ENCODE measurements around the gene HPCA. TPM values are rescaled to one million over a fixed set of nuclear protein-coding genes. Genes with fewer than 3 reads are reported as not detected.

The HPCA gene
- total and polyA plus RNA-seq, 2 of the 4 experiments (the other 2 are of a cell fraction): 0.22 TPM; not detected in 1

DNA sequence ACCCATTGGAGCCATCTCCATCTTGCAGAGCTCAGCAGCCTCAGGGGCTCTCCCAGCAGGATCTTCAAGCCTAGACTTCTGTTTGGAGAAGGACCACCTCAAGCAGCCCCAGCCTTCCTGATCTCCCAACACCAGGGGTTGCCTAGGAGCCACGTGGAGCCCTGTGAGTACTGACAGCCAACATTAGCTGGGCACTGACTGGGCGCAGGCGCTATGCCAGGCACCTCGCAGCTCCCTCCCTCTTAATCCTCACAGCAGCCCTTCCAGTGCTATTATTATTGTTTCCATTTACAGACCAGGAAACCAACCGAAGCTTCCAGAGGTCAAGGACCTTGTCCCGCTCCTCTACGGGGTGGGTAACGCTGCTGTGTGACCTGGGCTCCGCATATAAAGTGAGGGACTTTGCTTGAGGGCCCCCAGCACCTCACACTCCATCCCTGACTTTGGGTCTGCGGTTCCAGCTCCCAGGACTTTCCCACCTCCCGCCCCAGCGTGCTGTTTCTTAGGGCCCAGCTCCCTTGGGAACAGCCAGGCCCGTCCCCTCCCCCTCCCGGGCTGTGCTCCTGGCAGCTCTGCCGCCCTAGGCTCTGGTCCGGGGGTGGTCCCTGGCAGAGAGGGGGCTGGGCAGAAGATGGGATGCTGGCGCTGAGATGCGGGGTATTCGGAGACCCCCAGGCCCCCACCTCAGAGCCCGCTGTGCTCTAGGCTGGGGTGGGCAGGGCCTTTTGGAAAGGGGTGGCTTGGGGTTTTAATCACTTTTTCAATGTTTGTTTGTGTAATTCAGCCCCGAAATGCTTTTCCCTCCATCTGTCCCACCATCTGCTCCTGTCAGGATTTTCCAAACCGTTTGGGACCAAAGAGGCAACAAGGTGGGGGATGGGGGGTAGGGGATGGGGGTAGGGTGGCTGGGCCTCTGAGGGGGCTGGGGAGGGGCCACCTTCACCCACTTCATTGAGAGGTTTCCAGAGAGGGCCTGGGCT lies 4.1 kb upstream of the HPCA start (continued):
- no peak for TF ChIP-seq SMC3 (IDR thresholded peaks at IDR 0.05; ENCODE audit: low read depth, low read length)

- no peak overlapping the region for H3K56ac ChIP-seq (ENCODE audit: extremely low read depth, insufficient read depth, low read length)
- no peak overlapping the region for H3K23ac ChIP-seq (ENCODE audit: low read depth, low read length)
- H3K4me3 ChIP-seq (ENCODE audit: insufficient read depth, low read depth, low read length): no peak overlapping the region
- no peaks in the 10 kb centered on the region for H3K36me3 ChIP-seq (ENCODE audit: control insufficient read depth, insufficient read depth, low read length)
- H4K5ac ChIP-seq (ENCODE audit: low read depth, low read length): no peak overlapping the region
- no peak overlapping the region for H3K14ac ChIP-seq (replicated peaks; ENCODE audit: low read depth, low read length)
- in situ Hi-C loops (cut with MboI; ENCODE audit: low sequenced_read_pairs): no loop called here
- DNase-seq (no peak), ATAC-seq (ENCODE audit: low read depth) (no peak)
- peaks cover 56% of the 10 kb centered on the region for H3K27me3 ChIP-seq (ENCODE audit: control insufficient read depth, insufficient read depth, low read length)
- no peaks in the 10 kb centered on the region for H3K79me1 ChIP-seq (ENCODE audit: low read depth in 1 of 2, low read length in 2 of 2)
- H2BK5ac ChIP-seq (ENCODE audit: low read depth, low read length, poor library complexity, severe bottlenecking): no peak overlapping the region
- intact Hi-C loops (cut with micrococcal nuclease): no loop called here
- no peak overlapping the region for H2BK120ac ChIP-seq (ENCODE audit: low read depth, low read length)
- no peak overlapping the region for H3K18ac ChIP-seq (ENCODE audit: low read depth, low read length)
- POLR2A ChIA-PET (ENCODE audit: unreplicated experiment): no interaction called here
- no peak overlapping the region for H2BK15ac ChIP-seq (ENCODE audit: low read depth, low read length)
- no peak overlapping the region for H2BK20ac ChIP-seq (ENCODE audit: low read depth, low read length)
- dilution Hi-C loops (cut with HindIII; ENCODE audit: low sequenced_read_pairs, unreplicated experiment): no loop called here
- H3K4me1 ChIP-seq (ENCODE audit: control insufficient read depth, insufficient read depth, low read length): no peaks in the 10 kb centered on the region
- H3K9ac ChIP-seq (ENCODE audit: low read depth, low read length): no peak overlapping the region
- H4K20me1 ChIP-seq (ENCODE audit: insufficient read depth, low read length): peaks cover 3% of the 10 kb centered on the region; the same call in 1 of the 2 replicates
- H3K27ac ChIP-seq (ENCODE audit: insufficient read depth, low read length): no peak overlapping the region
- H2AFZ ChIP-seq (replicated peaks; ENCODE audit: low read length, poor library complexity): no peak overlapping the region
- H2AK9ac ChIP-seq (replicated peaks; ENCODE audit: low read depth, low read length, poor library complexity): no peak overlapping the region
- no peak for TF ChIP-seq MAZ (IDR thresholded peaks at IDR 0.05; ENCODE audit: borderline replicate concordance, low read depth, low read length)
- no peak for TF ChIP-seq POLR2A (IDR thresholded peaks at IDR 0.05; ENCODE audit: low read depth, low read length)
- TF ChIP-seq SMC3 (IDR thresholded peaks at IDR 0.05; ENCODE audit: low read depth, low read length): no peak
- H3K4me2 ChIP-seq (ENCODE audit: low read depth, low read length): no peak overlapping the region
- H3K9me3 ChIP-seq (ENCODE audit: control insufficient read depth, insufficient read depth, low read length): no peaks in the 10 kb centered on the region
- no TSS peak for BruUV-seq (replicated peaks)
- no peak overlapping the region for H4K91ac ChIP-seq (ENCODE audit: insufficient read depth, low read depth, low read length)
- CTCF ChIA-PET: no interaction called here
- 80% methylated on average over 2 of the region's 7 CpGs; no CpG with 5 or more reads in 1 of the 2 experiments for WGBS, 2 experiments (ENCODE audit: extremely low coverage in 2 of 2, insufficient read length in 1 of 2)
- H2AK5ac ChIP-seq (ENCODE audit: low read depth, low read length): no peak overlapping the region
- no peak overlapping the region for H4K8ac ChIP-seq (ENCODE audit: low read depth in 2 of 2, low read length in 2 of 2)
- no peak overlapping the region for H3K4ac ChIP-seq (ENCODE audit: low read depth, low read length)
- peaks cover 4% of the 10 kb centered on the region; the same call in 1 of the 2 replicates for H3K9me1 ChIP-seq (ENCODE audit: insufficient read depth, low read length)
Observed at GRCh38 chr1:32883338-32884031, 2.8 kb upstream of the HPCA start.

All from IMR-90 (cell line).